Measurements from ENCODE around the gene MFN2.

DNA sequence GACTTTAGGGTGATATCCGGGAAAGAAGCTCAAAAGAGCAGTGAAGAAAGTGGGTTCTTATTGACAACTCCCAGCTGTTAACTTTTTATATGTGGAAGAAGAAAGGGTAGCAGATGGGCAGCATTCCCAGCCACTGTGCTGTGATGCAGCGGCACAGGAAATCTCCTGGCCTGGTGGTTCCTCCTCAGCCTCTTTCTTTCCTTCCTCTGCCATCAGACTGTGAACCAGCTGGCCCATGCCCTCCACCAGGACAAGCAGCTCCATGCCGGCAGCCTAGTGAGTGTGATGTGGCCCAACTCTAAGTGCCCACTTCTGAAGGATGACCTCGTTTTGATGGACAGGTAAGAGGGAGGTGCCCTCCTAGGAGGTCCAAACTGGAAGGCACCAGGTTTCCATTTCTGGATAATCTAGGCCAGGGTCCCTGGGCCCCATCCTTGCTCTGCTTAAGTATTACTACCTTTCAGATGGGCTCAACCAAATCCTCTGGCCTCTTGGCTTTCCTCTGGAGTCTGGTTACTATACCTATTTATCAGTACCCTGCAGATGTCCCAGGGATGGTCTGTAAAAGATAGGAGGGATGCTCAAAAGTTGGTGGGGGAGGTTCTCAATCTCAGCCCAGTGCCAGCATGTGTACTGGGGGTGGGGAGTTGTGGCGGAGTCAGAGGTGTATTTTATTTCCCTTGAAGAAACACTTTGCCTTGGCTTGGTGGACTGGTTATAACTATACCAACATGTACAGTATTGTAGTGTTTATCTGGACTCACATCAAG lies 17.0 kb downstream of the MFN2 start:
- TF ChIP-seq, protein P1, sequence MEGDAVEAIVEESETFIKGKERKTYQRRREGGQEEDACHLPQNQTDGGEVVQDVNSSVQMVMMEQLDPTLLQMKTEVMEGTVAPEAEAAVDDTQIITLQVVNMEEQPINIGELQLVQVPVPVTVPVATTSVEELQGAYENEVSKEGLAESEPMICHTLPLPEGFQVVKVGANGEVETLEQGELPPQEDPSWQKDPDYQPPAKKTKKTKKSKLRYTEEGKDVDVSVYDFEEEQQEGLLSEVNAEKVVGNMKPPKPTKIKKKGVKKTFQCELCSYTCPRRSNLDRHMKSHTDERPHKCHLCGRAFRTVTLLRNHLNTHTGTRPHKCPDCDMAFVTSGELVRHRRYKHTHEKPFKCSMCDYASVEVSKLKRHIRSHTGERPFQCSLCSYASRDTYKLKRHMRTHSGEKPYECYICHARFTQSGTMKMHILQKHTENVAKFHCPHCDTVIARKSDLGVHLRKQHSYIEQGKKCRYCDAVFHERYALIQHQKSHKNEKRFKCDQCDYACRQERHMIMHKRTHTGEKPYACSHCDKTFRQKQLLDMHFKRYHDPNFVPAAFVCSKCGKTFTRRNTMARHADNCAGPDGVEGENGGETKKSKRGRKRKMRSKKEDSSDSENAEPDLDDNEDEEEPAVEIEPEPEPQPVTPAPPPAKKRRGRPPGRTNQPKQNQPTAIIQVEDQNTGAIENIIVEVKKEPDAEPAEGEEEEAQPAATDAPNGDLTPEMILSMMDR (conservative IDR thresholded peaks at IDR 0.05; ENCODE audit: low read depth in 2 of 2) = no peak
- TF ChIP-seq POLR2AphosphoS5 (IDR thresholded peaks at IDR 0.05; ENCODE audit: low read depth) (no peak), EZH2 (IDR thresholded peaks at IDR 0.05; ENCODE audit: low read depth, unreplicated experiment) (no peak), REST (IDR thresholded peaks at IDR 0.05; ENCODE audit: unreplicated experiment) (no peak), CREB1 (CRISPR knock-in tag; IDR thresholded peaks at IDR 0.05; ENCODE audit: low read depth) (no peak)
